LNCAP (cell line): Measurements from ENCODE around the gene PTPRK.

Experiments
- TF ChIP-seq, protein P1 (sequence below): fragments of 450-650 bp; IDR thresholded peaks from 2 replicates; pipeline ENCODE4 v1.5.1; 2017; ENCODE audit warnings: mild to moderate bottlenecking

PTPRK gene

DNA sequence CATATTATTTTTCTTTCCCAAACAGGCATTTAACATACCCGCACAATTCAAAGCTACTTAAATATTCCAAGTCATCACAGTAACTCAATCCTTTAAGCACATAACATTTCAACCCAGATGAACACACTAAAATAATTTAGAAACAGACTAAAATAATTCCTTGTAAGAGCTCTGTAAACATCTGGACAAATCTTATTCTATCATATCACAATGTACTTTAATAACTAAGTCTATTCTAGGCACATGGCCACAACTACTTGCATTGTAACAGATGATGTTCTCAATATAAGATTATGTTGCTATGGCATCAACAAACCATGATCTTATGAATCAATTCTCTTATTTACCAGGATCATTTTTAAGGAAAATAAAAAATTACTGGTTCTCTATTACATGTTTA lies 496.4 kb downstream of the PTPRK start:
- TF ChIP-seq, protein P1, sequence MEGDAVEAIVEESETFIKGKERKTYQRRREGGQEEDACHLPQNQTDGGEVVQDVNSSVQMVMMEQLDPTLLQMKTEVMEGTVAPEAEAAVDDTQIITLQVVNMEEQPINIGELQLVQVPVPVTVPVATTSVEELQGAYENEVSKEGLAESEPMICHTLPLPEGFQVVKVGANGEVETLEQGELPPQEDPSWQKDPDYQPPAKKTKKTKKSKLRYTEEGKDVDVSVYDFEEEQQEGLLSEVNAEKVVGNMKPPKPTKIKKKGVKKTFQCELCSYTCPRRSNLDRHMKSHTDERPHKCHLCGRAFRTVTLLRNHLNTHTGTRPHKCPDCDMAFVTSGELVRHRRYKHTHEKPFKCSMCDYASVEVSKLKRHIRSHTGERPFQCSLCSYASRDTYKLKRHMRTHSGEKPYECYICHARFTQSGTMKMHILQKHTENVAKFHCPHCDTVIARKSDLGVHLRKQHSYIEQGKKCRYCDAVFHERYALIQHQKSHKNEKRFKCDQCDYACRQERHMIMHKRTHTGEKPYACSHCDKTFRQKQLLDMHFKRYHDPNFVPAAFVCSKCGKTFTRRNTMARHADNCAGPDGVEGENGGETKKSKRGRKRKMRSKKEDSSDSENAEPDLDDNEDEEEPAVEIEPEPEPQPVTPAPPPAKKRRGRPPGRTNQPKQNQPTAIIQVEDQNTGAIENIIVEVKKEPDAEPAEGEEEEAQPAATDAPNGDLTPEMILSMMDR, result no peak

GRCh38 chr6:128018821-128019220 lies 501.6 kb downstream of the PTPRK start:
- TF ChIP-seq, protein P1, result no peak

DNA sequence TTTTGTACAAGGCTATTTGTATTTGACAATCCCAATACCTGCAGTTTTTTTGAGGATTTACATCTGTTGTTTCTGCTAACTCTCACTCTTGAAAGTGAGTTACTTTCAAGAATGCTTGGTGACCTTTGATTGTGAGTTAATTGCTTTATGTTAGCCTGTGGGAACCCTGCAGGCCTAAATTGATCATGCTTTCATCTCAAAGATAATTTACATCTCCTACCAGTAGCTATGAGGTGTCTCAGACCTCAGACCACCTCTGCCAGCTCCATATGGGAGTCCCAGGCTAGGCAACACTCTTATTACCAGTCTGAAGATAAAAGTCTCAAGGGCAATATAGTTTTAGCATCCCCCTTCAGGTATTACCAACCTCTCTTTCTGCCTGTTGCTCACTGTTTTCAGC lies 503.1 kb downstream of the PTPRK start:
- TF ChIP-seq, protein P1, result no peak

DNA sequence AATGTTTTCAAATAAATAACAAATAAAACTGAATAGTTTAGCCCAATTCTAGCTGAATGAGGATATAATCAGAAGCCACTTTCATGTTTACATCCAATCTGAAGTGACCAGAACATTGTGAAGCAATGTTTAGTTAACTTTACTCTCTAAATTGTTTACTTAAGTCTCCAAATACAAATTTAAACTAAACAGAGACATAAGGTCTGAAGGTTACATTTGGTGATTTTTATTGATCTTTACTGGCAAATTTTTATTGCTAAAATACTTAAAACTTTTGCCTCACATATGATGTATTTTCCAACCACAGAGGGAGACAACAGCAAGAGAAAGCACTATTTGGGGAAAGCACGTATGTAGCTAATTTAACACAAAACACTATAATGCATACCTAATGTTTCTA lies 512.7 kb downstream of the PTPRK start:
- TF ChIP-seq, protein P1, result no peak; the same call in 1 of the 2 replicates

DNA sequence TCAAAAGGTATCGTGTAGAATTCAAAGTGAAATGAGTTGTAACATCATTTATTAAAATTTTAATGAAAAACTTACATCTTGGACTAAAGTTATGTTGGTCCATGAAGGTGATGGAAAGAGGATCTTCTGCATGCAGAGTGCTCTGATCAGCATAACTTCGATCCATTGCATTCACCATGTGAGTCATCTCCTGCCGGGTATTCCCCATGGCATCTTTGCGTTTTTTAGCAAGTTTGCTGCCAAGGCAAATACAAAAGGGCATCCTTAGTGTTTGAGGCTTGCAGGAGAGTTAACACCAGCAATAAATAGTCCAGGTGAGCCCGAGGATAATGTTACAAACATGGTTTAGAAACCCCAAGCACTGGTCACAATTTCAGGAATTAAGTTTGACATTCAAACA lies 515.4 kb downstream of the PTPRK start:
- TF ChIP-seq, protein P1, result no peak

DNA sequence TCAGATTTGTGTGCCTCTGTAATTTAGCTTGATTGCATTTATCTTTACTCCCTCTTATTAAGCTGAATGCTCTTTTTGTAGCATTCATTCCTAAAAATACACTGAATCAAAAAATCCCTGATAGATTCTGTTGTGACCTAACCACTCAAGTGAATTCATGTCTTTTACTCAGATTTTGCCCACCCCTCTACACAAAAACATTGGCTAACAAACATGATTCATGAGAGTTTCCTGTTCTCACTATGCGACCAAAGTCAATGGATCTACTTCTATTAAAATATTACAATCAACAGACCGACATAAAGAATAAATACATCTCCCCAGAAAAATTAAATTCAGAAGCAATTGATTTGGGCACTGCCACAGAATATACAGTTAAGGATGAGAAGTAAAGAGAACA lies 520.0 kb downstream of the PTPRK start:
- TF ChIP-seq, protein P1, result no peak

DNA sequence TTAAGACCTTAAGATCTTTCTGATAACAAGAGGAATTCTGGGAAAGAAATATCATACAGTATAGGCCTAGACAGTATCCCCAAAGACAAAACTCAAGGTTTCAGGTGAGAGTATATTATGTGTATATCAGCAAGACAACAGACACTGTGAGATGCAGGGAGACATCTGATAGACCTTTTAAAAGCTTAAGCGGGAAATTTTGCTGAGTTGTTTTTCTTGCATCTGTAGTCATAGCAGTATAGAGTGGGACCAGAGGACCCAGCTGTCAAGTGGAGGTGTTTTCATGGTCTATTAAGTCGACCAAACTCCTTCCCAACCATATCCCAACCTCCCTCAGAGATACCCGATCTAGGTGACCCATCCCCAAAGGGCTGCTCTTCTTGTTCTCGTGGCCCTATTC lies 521.4 kb downstream of the PTPRK start:
- TF ChIP-seq, protein P1, result no peak

DNA sequence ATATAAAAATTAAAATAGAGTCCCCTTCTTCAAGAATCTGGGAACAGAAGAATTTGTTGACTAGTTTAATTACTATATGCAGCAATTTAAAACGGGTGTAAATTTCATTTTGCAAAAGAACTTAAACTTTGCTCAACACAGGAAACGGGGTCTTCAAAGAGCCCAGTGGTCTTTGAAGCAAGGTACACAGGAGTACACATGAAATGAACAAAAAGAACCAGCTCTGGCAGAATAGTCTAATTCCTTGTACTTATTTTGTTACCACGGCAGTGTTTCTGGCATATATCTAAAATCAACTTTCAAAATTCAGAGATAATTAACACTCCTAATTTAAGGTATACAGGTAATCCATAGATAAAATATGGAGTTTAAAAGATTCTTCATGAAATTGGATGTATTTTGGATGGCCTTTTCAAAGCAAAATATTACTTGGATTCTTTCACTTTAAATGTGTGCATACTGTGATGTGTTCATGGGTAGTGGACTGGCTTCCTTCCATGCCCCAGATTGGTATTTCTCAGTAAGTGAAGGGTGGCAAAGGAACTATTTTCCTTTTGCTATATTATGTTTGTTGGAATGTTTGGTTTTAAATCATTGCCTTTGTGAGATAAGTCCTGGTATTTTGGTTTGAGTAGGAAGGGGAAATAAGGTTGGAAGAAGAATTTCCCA lies 522.8 kb downstream of the PTPRK start:
- TF ChIP-seq, protein P1, result no peak
